ENCODE data around the gene MTA2.

MTA2 gene

DNA sequence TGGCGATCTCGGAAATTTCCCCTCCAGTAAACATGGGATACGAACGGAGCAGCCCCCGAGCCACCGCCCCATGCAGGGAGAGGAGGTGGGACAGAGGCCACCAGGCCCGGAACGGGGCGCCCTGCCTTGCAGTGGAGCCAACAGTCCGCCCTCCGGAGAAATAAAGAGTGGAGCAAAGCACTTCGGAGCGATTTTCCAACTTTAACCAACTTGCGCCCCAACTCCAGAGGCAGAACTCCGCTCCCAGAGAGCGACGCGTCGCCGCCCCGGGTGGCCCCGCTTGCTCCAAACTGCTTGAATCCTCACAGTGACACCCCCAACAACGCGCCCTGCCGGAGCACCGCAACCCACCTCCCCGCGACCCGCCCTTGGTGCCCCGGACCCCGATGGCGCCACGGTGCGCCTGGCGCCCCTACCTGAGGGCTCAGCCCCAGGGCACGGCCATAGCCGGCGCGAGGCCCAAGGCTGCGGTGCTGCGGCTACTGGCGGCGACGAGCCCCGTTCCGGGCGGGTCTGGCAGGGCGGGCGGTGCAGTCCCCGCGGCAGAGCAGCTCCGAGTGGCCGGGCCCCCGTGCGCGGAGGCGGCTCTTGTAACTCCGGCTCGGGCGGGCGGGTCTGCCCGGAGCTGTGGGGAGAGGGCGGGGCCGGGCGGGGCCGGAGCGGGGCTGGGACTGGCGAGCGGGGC is 55.3 kb downstream of the MTA2 start, which contains the start of gene AHNAK:
Gene AHNAK, minus strand, starts transcription at position 563 of the 685 bp plus-strand sequence. CDS start 10,708 bp downstream, outside the sequence.
- peak in 5 of 6 experiments; percentile 50 to 65 (median 61) for DNase-seq

DNA sequence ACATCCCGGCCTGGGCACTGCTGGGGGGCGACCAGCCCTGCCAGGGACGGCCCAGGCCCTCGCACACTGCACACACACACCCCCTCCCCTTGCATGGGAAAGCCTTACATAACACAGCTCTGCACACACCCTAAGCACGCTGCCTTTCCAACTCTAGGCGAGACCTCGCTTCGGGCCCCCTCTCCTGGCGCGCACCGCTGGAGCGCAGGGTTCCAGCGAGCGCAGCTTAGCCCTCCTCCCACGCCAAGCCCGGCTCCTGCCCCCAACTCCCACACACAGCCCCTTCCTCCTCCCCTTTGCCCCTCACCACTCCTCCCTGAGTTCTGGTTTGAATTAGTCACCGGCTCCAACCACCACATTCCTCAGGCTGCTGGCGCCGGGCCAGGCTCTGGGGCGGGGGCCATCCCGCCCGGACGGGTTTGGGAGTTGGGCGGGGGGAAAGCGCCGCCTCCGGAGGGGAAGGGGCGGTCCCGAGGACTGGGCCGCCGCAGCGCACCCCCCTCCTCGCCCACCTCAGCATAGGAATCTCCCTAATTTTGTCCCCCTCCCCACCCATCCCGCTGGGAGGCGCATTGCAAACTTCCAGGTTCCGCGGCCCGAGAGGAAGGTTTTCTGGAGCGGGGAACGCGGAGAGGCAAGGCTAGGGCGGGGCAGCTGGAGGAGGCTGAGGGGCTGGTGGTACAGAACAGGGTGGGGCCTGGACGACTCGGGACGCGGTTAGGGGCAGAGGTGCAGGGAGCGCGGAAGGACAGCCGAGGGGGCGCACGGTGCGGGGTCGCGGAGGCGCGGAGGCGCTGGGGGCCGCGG is 56.0 kb downstream of the MTA2 start:
- peak in 5 of 6 experiments; percentile 44 to 59 (median 51) for DNase-seq

DNA sequence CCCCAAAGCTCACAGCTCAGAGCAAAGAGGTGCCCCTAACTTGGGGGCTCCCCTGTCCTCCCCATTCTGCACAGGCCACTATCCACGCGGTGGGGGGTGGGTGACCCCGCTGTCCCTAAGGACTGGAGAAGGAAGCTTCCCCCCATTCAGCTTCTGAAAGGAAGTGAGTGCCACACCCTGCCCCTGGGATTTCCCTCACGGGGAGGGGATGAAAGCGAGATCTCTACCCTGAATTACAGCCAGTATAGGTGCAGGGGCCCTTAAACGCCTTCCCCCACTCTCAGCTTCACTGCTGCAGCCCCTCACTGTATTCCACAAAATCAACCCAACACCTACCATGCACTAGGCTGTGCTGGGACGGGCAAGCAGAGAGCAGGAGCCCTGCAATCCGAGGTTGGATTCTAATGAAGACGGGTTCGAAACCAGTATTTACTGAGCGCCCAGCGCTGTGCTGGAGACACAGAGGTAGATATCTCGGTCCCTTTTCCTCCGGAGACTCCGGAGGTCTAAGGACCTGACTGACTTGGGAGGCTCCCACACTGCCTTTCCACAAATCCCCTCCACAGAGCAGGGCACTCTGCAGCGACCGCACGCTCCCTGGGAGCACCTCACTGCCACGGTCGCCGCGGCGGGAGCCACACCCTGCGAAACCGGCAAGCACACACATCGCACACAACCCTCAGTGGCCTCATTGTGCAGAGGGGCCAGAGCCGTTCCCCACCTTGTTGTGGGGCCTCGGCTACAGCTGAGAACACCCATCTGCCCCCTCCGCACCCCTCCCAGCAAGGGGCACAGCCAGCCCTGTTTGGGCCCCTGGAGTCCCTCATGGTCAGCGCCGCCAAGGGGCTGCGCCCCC is 56.9 kb downstream of the MTA2 start:
- peak in 5 of 6 experiments; percentile 19 to 57 (median 27) for DNase-seq

DNA sequence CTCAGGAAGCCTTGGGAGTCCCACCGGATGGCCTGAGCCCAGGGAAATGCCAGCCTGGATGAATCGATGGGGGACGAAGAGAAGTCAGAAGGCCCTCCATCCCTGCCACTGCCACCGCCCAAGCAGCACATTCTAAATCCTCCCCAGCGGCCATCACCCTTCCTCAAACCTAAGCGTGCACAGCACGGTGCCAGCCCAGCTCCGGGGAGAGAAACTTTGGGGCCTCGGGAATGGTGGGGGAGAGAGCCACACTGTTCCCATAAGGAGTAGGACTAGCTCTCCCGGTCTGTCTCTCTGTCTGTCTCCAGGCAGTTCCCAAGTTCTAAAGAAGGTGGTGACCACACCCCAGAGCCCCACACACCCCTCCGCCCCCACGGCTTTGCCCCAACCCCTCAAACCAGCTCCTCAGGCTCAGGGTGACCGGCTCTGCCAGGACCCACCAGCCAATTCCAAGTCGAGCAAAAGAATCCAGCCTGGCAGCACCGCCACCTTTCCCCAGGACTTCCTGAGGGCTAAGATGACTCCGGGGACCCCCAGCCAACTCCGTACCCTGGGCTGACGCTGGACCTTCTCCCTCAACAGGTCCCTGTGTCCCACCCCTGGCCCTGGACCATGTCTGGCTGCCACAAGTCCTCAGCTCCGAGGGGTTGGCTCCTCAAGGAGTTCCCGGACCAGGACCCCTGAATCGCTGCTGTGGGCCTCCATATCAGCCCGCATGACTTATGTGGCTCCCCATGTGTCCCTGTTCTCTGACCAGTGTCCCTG is 57.8 kb downstream of the MTA2 start:
- DNase-seq: peak in 1 of 6 experiments; percentile 51

Data from stimulated activated naive CD4-positive, alpha-beta T cell (primary cell).